ENCODE measurements around the gene KLHL35. TPM values are rescaled to one million over a fixed set of nuclear protein-coding genes. Genes with fewer than 3 reads are reported as not detected.
A peak's percentile ranks its signal among the peaks of the same experiment; 100 is the strongest.

KLHL35 gene
- under 1 TPM in 1 of 2 donors, not detected in 1; 0.89 TPM for total RNA-seq

GRCh38 chr11:75432911-75433321, at the start of gene KLHL35:
Gene KLHL35, minus strand, starts transcription at chr11:75433203. Its CDS starts 2,574 bp downstream, at chr11:75430629.
- ATAC-seq (no peak), DNase-seq (ENCODE audit: low spot score in 2 of 2) (no peak)
- H3K9me3 Mint-ChIP-seq = peaks cover 4 to 9% of the 10 kb centered on the region in 2 donors
- H3K27ac Mint-ChIP-seq = no peak within 1 kb of the TSS
- H3K36me3 Mint-ChIP-seq = peaks cover 10 to 11% of the 10 kb centered on the region in 2 donors

- H3K27ac Mint-ChIP-seq = peak overlapping the region in 1 of 2 donors; percentile 44
- no peak for ATAC-seq
- H3K9me3 Mint-ChIP-seq = no peaks in the 10 kb centered on the region
- no peak for DNase-seq (ENCODE audit: low spot score in 2 of 2)
- H3K36me3 Mint-ChIP-seq = no peaks in the 10 kb centered on the region
Observed at GRCh38 chr11:75481922-75482606, 49.1 kb upstream of the KLHL35 start.

- Mint-ChIP-seq H3K9me3 (no peaks in the 10 kb centered on the region), H3K36me3 (no peaks in the 10 kb centered on the region), H3K27ac (no peak overlapping the region)
- ATAC-seq (no peak), DNase-seq (ENCODE audit: low spot score in 2 of 2) (no peak)
Observed at GRCh38 chr11:75481223-75481921, 48.4 kb upstream of the KLHL35 start.

GRCh38 chr11:75480185-75481175, 47.5 kb upstream of the KLHL35 start:
- no peaks in the 10 kb centered on the region for H3K9me3 Mint-ChIP-seq

GRCh38 chr11:75479597-75480145, 46.7 kb upstream of the KLHL35 start:
- ATAC-seq = no peak

More at GRCh38 chr11:75480185-75481175, 47.5 kb upstream of the KLHL35 start:
- DNase-seq (ENCODE audit: low spot score in 2 of 2) (no peak), ATAC-seq (no peak)
- Mint-ChIP-seq H3K36me3 (no peaks in the 10 kb centered on the region), H3K27ac (no peak overlapping the region)

GRCh38 chr11:75478783-75479596, 46.0 kb upstream of the KLHL35 start:
- no peak for ATAC-seq
- Mint-ChIP-seq H3K36me3 (no peaks in the 10 kb centered on the region), H3K27ac (peak overlapping the region in 1 of 2 donors; percentile 84), H3K9me3 (no peaks in the 10 kb centered on the region)
- no peak for DNase-seq (ENCODE audit: low spot score in 2 of 2)

More at GRCh38 chr11:75479597-75480145, 46.7 kb upstream of the KLHL35 start:
- no peak for DNase-seq (ENCODE audit: low spot score in 2 of 2)
- no peak overlapping the region for H3K27ac Mint-ChIP-seq
- H3K36me3 Mint-ChIP-seq = no peaks in the 10 kb centered on the region
- H3K9me3 Mint-ChIP-seq = no peaks in the 10 kb centered on the region

- H3K36me3 Mint-ChIP-seq = no peaks in the 10 kb centered on the region
- H3K27ac Mint-ChIP-seq = peak overlapping the region in 1 of 2 donors; percentile 84
Observed at GRCh38 chr11:75477614-75477935, 44.6 kb upstream of the KLHL35 start.

GRCh38 chr11:75476739-75477613, 44.0 kb upstream of the KLHL35 start:
- Mint-ChIP-seq H3K36me3 (no peaks in the 10 kb centered on the region), H3K27ac (peak overlapping the region; percentile 72 to 89), H3K9me3 (no peaks in the 10 kb centered on the region)
- ATAC-seq (no peak), DNase-seq (ENCODE audit: low spot score in 2 of 2) (no peak)

More at GRCh38 chr11:75477614-75477935, 44.6 kb upstream of the KLHL35 start:
- DNase-seq (ENCODE audit: low spot score in 2 of 2) = no peak
- no peaks in the 10 kb centered on the region for H3K9me3 Mint-ChIP-seq
- no peak for ATAC-seq

GRCh38 chr11:75475767-75476650, 43.0 kb upstream of the KLHL35 start:
- H3K9me3 Mint-ChIP-seq = no peaks in the 10 kb centered on the region
- DNase-seq (ENCODE audit: low spot score in 2 of 2) (peak in 1 of 2 donors; percentile 25), ATAC-seq (peak; percentile 84 to 87)
- H3K27ac Mint-ChIP-seq = peak overlapping the region; percentile 85 to 89
- no peaks in the 10 kb centered on the region for H3K36me3 Mint-ChIP-seq

- DNase-seq (ENCODE audit: low spot score in 2 of 2) (peak in 1 of 2 donors; percentile 58), ATAC-seq (peak; percentile 66 to 87)
- Mint-ChIP-seq H3K9me3 (no peaks in the 10 kb centered on the region), H3K36me3 (no peaks in the 10 kb centered on the region), H3K27ac (peak overlapping the region; percentile 89 to 92)
Observed at GRCh38 chr11:75474878-75475766, 42.1 kb upstream of the KLHL35 start.

GRCh38 chr11:75474240-75474639, 41.2 kb upstream of the KLHL35 start:
- no peak overlapping the region for H3K27ac Mint-ChIP-seq
- H3K36me3 Mint-ChIP-seq = no peaks in the 10 kb centered on the region
- no peak for DNase-seq (ENCODE audit: low spot score in 2 of 2)
- ATAC-seq = no peak
- H3K9me3 Mint-ChIP-seq = no peaks in the 10 kb centered on the region

GRCh38 chr11:75473684-75474083, 40.7 kb upstream of the KLHL35 start:
- Mint-ChIP-seq H3K27ac (no peak overlapping the region), H3K9me3 (no peaks in the 10 kb centered on the region), H3K36me3 (no peaks in the 10 kb centered on the region)
- DNase-seq (ENCODE audit: low spot score in 2 of 2) (no peak), ATAC-seq (no peak)

GRCh38 chr11:75472081-75472732, 39.2 kb upstream of the KLHL35 start:
- Mint-ChIP-seq H3K9me3 (no peaks in the 10 kb centered on the region), H3K27ac (peak overlapping the region in 1 of 2 donors; percentile 16), H3K36me3 (no peaks in the 10 kb centered on the region)
- ATAC-seq (no peak), DNase-seq (ENCODE audit: low spot score in 2 of 2) (no peak)
